ENCODE data around the gene SLC23A2. TPM values are rescaled to one million over a fixed set of nuclear protein-coding genes. Genes with fewer than 3 reads are reported as not detected.
"Not testable (repeated sequence)": the region's sequence is repeated elsewhere in the genome, so short reads cannot be mapped to it uniquely, and the experiment has no call there.

Gene SLC23A2
- total RNA-seq, 1 experiment from 2014 or later, result 21.1 TPM

DNA sequence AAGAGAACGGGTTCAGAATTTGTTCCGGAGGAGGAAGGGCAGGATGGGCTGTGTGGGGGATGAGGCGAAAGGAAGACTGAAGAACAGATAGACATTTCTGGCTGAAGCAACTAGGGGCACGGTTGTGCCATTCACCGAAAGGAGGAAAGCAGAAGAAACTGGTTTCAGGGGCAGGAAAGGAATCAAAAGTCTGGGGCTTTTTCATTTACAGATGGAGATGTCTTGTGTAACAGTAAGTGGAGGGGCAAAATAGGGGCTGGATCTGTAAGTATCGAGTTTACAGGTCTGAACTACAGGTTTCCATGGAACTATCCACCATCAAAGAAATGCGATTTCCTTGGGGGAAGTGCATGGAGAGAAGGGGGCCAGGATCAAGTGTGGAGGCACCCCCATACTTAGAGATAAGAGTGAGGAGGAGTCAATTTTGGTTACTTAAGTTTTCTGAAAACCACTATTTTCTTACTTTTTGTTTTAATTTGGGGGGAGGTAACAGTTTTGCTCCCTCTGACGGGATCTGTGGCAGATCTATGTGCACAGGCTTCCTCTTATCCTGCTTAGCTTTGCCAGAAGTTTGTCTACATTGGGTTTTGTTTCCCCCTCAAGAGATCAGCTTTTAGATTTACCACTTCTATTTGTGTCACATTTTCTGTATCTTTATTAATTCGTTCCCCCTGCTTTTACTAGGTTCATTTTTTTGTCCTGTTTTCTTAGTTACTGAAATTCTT lies 120.1 kb downstream of the SLC23A2 start:
- DNase-seq (ENCODE audit: low read depth), result no peak

DNA sequence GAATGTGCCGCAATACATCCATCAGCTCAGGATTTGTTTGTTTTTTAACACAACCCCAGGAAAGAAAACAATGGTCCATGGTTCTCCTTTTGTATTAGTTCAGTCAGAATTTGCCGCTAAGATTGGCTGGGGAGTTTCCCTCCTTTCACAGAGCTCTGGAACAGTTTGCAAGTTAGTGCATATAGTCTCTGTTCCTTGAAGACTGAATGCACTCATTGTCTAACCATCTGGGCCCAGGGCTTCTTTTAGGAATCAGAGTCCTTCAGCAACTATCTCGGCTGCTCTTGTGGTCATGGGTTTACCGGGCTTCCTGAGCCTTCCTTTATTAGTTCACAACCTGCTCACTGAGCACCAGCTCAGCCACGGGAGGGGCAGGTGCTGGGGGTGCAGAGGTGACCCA lies 121.3 kb downstream of the SLC23A2 start:
- DNase-seq (ENCODE audit: low read depth), result no peak

DNA sequence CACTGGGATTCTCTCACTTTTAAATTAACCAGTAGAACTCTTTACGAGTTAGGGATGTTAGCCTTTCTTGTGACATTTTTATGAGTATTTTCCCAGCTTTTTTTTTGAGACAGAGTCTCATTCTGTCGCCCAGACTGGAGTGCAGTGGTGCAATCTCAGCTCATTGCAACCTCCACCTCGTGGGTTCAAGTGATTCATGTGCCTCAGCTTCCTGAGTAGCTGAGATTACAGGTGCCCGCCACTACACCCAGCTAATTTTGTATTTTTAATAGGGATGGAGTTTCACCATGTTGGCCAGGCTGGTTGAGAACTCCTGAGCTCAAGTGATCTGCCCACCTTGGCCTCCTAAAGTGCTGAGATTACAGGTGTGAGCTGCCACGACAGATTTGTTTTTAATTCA lies 123.2 kb downstream of the SLC23A2 start:
- DNase-seq (ENCODE audit: low read depth), result not testable (repeated sequence)

DNA sequence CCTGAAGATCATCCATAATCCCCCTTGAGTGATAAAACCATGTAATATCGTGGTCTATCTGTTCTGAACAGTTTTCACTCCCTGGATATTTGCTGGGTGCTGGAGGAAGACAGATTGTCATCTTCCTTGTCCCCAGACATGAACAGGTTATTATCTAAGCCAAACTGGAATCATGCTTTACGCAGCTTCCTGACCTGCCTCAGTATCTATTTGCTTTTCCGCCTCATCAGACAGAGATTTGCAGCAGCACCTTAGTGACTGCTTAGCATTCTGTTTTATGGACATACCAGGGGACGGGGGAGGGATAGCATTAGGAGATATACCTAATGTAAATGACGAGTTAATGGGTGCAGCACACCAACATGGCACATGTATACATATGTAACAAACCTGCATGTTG lies 124.6 kb downstream of the SLC23A2 start:
- DNase-seq (ENCODE audit: low read depth), result no peak

DNA sequence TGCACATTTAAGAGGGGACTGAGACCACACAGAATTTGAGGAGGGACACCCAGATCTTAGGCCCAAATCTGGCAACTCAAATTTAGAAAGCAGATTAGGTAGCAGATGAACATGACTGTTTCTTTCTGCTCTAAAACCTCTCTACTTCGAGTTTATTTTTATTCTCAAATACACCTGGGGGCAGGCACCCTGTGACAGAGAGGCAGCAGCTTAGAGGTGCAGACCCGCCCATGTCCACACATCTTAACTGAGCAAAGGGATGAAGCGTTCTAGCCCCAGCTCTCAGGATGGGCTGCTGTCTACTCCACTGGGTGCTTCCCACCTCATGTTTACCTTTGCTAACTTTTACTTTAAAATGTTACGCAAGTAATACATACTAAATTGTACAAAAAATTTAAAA lies 125.0 kb downstream of the SLC23A2 start:
- DNase-seq (ENCODE audit: low read depth), result no peak

DNA sequence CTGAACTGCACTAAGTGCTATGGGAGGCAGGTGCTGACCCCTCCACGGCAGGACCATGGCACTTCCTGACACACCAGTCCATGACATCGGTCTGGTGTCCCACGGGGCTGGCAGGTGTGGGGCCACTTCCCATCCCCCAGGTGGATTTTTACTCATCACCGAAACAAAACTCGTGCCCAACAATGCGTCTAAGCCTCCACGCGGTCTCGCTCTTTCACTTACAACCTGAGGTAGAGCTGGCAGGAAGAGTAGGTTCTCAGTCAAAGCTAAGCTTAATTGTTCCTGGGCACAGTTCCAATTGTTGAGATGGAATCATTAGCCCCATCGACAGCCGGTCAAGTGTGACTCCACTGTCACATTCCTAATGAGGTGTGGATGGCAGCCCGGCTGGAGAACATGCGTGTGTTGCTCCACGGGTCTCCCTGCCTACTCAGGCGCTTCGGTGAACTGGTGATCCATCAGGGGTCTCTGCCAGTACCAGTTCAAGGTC lies 125.7 kb downstream of the SLC23A2 start:
- DNase-seq (ENCODE audit: low read depth), result no peak

DNA sequence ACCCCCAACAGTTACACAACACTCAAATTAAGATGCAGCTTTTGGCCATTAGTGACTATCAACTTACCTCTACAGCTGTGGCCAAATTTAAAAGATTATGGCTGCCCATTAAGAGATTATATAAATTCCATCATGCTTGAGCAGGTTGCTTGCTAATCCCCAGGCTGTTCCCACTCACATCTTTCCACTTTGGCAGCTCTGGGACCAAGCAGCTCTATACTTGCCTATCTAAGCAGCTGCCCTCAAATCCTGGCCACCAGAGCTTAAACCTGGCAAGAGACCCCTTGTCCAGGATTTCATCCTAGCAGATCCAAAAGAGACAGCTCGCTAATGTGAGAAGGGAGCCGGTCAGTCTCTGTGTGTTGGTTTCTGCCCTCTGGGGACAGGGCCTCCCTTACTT lies 127.9 kb downstream of the SLC23A2 start:
- no peak for DNase-seq (ENCODE audit: low read depth)

DNA sequence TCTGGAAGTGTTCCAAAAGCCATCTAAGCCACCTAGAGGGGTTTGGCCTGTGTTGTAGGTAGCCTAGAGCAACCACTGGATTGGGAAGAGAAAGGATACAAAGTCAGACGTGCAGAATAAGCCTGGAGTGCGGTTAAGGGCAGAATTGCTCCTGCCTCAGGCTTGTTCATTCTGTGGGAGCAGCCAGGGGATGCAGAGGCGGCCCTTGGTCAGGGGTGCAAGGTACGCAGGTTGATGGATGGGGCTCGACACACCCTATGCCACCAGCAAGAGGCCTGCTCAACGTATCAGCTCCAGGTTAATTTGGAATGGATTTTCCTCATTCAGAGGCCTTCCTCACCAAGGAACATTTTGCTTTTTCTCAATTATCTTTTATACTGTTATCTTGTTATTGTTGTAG lies 129.8 kb downstream of the SLC23A2 start:
- DNase-seq (ENCODE audit: low read depth), result no peak

DNA sequence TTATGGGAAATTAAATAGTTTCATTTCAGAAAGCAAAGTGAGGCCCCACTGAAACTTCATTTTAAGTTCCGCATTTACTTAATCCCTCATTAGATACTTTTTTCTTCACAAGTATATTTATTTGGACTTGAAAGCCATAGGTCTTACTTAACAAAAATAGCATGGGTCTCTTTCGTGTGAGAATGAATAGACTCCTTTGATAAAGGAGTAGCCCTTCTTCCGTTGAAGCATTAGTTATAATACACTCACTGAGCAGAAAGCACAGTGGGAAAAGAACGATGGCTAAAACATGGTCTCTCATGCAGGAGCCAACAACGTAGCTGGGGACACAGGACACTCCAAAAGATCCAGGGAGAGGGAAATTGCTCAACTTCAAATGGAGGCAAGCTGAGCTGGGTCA lies 130.4 kb downstream of the SLC23A2 start:
- DNase-seq (ENCODE audit: low read depth), result no peak

DNA sequence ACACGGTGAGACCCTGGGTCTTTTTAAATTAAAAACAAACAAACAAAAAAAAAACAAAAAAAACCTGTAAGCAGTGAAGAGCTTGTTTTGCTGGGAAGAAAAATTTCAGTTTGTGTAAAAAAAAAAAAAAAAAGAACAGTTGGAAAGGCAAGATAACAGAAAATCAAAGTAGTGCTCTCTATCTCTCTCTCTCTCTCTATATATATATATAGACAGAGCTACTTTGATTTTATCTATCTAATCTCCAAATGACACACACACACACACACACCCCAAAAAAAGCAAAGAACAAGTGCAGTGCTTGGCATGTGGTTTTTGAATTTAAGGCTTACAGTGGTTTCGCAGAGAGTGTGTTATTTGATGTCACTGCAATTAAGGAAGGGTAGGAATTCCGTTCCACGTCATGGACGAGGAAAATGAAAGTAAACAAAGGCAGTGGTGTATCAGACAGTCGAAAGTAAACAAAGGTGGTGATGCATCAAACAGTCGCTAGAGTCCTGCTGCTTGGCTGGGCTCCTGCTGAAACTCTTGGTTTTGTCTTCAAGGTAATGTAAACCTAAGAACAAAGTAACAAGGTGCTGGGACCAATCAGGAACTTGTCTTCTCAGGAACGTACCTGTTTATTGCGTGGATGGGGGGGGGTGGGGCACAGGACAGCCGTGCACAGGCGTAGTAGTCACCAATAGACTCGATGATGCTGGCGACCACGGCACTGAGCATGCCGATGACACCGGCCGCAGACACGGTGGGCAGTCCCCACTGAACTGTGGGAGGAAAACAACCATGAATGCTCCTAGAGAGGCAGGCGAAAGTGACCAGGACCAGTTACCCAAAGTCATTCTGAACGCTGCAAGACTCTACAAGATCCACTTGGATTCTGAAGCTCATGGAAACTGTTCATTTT lies 131.8 kb downstream of the SLC23A2 start:
- no peak for DNase-seq (ENCODE audit: low read depth)

DNA sequence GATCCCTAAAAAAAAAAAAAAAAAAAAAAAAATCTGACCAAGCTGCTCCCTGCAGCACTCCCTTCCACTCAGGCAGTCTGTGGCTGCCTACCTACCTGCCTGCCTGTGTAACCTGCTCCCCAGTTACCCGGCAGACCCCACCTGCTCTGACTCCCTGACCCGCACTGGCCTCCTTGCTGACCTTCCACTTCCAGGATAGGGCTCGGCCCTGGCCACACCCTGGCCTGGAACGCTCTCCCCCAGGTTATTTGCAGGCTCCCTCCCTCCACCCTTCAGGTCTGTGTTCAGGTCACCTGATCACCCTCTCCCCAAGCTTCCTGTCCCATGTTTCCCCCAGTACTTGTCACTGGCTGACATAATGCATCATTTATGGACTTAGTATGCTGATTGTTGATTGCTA lies 134.3 kb downstream of the SLC23A2 start:
- no peak for DNase-seq (ENCODE audit: low read depth)

DNA sequence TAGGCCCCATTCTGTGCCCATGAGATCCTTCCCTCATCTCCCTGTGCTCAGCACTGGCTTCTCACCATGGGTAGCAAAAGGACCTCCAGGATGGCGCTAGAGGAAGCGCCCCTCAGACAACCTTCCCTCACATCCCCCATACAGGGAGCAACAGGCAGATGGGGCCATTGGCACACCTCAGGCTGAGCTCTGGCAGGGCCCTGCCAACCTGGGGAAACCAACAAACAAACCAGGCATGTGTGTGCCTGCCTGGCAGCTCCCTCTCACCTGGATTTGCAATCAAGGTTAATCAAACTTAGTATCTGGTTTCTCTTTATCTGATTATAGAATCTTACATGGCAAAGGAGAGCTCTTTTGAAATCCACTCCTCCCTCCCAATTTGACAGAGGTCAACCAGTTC lies 134.9 kb downstream of the SLC23A2 start:
- no peak for DNase-seq (ENCODE audit: low read depth)

DNA sequence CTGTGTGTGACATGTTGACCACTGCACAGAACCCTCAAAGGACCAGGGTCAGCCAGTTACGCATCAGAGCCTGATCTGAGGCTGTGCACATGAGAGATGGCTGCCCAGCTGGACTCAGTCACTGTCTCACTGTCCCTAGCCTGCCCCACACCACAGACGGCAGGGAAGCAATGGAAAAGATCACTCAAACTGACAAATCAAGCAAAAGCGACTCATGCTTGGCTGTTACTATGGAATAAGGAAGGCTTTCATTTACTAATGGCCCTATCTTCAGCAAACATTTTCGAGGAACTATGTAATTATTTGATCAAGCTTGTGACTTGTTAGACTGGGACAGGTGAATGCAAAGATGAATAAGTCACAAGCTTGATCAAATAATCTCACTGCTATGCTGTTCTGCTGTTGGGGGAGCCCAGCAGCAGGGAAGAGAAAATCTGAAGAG lies 137.0 kb downstream of the SLC23A2 start:
- no peak for DNase-seq (ENCODE audit: low read depth)

DNA sequence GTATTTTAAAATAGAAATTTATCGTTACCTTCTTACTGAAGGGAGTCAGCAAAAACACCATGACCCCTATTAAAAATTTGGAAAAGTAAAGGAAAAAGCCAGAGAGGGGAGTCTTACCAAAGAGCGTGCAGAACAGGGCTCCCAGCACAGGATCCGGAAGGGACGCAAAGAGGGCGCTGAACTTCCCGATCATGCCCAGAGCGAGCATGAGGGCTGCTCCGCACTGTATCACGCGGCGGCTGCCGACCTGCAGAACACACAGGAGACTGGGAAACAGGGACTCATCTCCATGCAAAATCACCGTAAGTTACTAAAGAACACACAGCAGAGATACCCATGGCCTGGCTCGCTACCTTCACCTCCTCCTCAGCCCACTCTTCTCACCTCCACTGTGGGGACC lies 138.6 kb downstream of the SLC23A2 start:
- no peak for DNase-seq (ENCODE audit: low read depth)

DNA sequence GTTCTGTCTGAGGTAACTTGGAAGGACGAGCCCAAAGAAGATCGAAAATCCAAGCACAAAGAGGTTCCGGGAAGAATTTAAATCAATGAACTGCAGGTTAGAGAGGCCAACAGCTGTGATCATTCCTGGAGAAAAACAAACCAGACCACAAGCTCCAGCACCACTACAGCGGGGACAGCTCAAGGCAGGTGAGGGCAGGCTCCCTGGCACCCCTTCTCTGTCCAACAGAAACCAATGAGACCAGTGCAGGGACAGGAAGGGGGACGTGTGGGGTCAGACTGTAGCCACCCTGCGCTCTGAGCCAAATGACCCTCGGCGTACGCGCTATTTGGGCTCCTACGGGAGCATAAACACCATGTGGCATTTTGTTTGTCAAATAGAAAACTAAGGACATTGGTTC lies 139.3 kb downstream of the SLC23A2 start:
- DNase-seq (ENCODE audit: low read depth), result no peak

DNA sequence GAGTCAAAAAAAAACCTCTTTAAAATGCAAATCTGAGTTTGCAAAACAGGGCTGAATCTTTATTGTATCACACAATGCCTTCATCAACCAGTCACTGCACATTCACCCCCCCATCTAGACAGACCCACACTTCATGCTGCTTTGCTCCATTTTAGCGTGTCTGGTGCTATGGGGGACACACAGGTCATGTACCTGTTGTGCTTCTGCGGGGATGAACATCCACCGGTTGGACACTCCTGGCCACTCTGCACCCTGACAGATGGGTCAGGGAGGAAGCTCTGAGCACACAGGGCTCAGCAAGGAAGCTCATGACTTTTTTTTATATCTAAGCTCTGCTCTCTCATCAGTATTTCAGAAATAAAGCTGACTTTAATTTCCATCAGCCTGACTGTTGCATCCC lies 143.3 kb downstream of the SLC23A2 start:
- no peak for DNase-seq (ENCODE audit: low read depth)

DNA sequence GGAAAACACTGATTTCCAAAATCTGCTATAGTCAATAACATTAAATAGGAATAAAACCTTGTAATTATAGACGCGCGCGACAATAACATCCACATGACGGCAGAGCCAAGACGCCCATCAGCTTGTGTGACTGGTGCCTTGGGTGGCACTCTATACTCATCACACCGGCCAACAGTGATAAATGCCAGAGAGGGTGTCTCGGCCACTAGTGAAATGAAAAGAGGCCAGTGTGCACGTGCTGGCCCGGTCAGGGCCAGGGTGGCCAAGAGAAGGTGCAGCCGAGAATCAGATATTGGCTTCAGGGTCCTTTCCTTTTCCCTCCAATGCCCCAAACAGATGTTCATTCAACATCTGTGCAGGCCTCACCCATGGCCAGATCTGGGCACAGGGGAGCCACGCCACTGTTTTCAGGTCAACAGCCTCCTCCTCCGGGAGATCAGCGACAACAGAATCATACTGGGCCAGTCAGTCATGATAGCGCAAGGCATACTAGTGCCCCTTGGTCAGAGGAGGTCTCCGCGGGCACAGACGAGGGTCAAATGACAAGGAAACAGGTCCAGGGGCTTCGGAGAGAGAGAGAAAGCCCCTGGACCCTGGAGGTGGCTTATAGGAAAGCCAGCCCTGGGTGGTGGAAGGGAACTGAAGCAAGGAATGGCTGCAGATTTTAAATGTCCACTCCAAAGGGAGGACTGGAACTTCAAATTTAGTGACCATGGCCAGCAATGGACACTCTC lies 145.1 kb downstream of the SLC23A2 start:
- DNase-seq (ENCODE audit: low read depth), result no peak

DNA sequence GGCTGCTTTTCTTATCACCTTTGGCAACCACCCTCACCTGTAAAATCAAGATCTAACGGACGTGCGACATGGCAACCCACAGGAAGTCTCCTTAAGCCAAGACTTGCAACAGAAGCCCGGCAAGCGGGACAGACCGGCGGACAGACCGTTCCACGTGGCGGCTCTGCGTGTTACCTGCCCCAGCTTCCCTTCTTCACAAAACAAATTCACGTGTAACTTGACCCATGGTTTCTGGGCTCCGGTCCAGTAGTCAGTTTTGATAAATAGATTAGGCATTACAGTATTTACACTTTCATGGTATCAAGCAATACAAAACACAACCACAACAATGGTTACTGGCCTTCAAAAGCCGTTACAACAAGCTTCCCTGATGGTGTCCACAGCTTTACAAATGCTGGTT lies 145.8 kb downstream of the SLC23A2 start:
- DNase-seq (ENCODE audit: low read depth), result no peak

DNA sequence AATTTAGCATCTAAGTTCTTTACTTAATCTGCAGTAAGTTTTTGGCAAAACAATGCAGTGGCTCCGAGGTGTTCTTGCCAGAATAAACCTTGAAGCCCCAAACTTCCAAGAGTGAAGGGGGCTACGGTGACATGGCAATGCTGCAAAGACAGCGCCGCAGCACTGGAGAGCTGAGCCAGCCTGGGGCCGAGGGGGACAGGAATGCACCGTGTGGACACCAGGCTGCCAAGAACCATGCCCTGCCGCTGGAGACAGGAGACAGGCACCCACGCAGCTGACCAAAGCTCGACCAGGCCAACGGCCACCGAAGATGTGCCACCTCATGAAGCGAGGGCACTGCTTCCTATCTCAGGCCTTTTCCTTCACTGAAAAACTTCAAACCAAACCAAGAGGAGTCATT lies 146.2 kb downstream of the SLC23A2 start:
- no peak for DNase-seq (ENCODE audit: low read depth)

DNA sequence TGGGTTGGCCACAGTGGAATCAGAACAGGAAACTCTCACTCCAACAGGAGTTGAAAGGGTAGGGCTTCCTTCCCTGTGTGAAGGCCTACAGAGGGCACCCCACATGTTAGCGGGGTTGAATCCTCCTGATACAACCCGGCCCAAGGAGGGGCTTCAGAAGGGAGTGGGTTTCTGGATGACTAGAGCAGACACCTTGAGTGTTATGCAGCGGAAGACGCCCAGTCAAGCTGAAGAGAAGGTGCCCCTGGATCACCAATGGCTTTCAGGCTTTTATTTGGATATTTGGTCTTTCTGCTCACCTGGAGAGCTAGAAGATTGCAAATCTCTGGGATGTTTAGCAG lies 146.8 kb downstream of the SLC23A2 start:
- DNase-seq (ENCODE audit: low read depth), result no peak

DNA sequence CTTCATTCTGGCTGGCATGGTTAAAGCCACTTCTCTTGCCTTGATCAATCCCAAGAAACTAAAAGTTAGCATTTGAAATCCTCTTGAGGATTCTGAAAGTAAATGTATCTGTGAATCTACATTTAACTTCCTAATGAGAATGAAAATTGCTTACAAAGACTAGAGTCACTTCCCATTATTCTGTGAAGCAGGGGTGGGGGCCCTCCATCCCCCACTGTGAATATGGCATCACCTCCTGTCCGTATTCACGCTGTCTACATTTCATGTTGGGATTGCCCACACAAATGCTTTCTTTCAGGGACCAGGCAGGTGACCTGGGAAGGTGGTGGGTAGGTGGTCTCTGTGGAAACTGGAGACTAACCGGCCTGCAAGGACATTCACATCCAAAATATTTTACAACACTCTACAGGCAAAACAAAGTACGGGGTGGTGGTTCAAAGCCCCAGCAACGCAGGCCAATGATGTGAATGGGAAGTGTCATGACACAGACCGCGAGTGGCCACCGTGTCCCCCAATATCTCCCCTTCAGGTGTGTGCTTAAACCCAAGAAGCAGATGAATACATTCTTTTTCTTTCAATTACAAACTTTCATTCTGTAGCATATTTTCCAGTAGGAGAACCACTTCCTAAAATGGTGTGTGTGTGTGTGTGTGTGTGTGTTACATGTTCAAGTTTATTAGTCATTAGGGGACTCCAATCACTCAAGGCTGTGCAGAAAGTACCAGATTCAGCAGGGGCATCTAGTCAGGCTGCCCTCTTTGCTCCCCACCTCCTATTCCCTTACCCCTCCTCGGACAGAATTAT lies 147.4 kb downstream of the SLC23A2 start:
- no peak for DNase-seq (ENCODE audit: low read depth)

Data from HT1080 (cell line).